IPS-NIHi7 (cell line): Measurements from ENCODE around the gene KCTD21.

ENCODE experiments used
- DNase-seq: peaks from one replicate; pipeline ENCODE4 v3.0.0; 2012; ENCODE audit warnings: mixed read lengths; ENCODE audit errors: extremely low spot score

KCTD21 gene

DNA sequence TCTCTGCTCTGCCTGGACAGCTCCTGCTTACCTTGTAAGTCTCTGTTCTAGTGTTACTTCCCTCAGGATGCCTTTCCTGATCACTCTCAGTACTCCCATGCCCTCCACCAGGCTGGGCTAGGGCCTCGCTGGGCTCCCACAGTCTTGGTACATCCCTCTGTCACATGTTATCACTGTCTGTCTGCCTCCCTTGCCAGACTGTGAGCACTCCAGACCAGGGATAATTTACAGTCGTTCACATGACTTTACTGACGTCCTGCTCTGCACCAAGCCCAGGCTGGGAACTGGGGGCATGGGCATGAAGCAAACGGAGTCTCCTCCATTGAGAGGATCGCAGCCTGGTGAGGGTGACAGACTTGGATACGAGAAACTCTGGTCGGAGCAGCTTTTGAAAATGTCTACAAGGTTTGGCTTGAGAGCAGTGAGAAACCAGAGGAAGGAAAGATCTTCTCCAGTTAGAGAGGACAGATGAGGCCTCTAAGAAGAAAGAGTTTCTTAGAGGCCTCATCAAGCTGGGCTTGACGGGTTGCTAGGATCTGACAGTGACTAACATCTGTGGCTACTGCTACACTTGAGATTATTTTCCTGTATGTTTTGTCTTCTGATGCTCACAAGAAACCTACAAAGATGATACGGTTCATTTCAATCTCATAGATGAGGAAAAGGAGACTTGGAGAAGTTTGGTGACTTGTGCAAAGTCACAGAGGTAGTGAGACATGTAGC is 12.8 kb upstream of the KCTD21 start:
- no peak for DNase-seq

DNA sequence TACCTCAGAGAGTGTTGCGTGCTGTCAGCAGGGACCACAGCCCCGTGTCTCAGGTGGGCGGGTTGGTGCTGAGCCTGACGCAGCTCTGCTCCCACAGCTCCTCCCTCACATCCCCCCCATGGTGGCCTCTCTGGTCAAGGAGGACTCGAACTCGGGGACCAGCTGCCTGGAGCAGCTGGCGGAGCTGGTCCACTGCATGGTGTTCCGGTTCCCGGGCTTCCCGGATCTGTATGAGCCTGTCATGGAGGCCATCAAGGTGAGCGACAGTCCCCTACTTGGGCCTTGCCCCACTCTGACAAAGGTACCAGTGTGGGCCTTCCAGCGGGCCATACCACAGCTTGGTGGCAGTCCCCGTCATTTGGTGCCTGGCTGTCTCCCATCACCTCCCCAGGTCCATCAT is 12.1 kb upstream of the KCTD21 start:
- DNase-seq, result no peak

DNA sequence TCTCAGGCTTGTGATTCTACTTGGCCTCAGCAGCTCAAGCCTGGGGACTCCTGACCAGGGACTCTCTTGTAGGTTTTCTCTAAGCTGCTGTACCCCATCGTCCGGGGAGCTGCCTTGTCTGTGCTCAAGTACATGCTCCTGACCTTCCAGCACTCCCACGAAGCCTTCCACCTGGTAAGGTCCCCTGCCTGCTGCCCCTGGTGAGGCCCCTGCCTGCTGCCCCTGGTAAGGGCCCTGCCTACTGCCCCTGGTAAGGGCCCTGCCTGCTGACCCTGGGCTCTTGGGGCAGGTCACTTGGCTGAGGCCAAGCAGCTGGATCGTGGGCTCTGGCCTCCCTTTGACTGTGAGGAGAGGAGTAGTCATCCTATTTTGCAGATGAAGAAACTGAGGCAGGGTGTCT is 11.6 kb upstream of the KCTD21 start:
- DNase-seq, result no peak

DNA sequence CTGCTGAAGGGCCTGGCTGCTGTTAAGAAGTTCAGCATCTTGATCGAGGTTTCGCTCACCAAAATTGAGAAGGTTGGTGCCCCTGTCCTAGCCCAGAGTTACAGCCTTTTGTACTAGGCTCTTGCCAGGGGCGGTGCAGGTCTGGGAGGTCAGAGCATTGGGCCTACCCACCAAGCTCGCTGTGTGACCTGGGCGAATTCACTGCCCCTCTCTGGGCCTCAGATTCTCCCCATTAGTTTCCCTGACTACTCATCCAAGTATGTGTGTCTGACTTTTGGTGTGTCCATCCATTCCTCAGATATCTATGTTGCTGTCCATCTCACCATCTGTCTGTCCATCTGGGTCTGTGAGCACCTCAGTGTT is 11.2 kb upstream of the KCTD21 start:
- DNase-seq, result no peak

DNA sequence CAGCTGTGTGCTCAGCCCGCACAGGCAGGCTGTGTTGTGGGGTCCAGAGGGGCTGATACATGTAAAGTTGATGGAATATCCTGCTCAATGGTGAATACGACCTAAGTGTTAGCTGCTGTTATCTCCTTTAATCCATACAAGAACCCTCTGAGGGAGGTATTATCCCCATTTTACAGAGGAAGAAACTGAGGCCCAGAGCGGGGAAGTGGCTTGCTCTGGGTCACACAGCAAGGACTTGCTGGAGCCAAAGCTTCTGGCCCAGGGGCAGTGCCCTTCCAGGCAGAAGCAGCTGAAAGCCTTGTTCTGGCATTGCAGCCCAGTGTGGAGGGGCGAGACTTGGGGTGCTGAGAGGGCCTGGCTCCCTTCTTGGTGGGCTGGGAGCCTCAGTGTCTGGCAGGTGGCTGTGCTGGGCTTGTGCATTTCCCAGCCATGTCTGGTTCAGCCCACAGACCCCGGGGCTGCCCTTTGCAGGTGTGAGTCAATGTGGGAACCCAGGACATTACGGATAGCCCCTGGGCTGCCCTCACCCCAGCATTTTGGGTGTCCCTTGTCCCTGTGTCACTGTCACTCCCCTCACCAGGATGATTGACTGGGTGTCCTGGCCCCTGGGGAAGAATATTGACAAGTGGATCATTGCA is 10.7 kb upstream of the KCTD21 start:
- DNase-seq, result no peak

DNA sequence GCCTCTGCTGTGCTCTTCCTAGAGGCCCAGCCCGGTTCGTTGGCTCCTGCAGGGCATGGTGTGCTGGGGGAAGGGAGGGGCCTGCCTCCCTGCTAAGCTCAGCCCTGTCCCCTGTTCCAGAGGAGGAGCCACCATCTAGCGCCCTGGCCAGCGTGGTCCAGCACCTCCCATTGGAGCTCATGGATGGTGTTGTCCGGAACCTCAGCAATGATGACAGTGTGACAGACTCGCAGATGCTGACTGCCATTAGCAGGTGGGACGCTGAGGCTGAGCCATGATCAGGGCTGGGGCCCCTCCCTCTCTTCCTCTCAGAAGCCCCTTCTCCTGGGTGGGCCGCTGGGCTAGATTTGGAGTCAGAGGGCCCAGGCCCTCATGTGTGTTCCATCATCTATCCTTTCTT is 9.4 kb upstream of the KCTD21 start:
- DNase-seq, result no peak

DNA sequence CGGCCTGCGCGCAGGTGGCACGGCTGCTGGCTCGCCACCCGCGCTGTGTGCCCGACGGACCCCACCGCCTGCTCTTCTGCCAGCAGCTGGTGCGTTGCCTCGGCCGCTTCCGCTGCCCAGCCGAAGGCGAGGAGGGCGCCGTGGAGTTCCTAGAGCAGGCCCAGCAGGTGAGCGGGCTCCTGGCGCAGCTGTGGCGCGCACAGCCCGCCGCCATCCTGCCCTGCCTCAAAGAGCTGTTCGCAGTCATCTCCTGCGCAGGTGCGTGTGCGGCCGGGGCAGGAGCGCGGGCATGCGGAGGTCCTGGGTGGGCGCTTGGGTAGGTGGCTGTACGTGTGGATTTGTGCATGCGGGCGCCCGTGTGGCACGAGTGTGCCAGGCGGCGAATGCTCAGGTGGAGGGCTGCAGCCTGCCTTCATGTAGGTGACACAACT is 8.2 kb upstream of the KCTD21 start:
- no peak for DNase-seq

DNA sequence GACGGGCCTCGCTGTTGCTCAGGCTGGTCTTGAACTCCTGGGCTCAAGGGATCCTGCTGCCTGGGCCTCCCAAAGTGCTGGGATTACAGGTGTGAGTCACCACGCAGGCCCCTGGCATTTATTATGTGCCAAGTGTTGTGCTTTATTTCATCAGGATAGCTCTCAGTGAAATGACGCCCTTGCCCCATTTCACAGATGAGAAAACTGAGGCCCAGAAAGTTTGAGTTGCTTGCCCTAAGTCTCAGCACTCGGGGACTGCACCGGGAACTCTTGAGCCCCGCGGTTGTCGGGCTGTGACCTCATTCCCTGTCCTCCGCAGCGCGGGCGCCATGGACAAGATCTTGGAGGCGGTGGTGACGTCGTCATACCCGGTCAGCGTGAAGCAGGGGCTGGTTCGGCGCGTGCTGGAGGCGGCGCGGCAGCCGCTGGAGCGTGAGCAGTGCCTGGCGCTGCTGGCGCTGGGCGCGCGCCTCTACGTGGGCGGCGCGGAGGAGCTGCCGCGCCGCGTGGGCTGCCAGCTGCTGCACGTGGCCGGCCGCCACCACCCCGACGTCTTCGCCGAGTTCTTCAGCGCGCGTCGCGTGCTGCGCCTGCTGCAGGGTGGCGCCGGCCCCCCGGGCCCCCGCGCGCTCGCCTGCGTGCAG is 7.6 kb upstream of the KCTD21 start:
- no peak for DNase-seq

DNA sequence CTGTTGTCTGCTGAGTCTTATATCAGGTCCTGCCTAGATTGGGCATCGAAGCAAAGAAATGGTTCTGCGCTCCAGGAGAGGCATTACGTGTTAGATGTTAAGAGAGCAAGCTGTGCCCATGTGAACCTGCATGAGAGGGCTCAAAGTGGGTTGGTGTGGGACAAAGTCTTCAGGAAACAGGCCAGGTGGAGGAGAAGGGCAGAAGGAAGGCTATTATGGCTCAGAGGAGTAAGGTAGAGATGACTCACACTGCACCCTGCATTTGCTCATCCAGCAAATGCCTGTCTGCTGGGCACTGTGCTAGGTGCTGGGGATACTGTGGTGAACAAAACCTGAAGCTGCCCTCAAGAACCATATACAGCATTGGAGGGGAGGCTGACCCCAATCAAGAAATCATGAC is 6.1 kb upstream of the KCTD21 start:
- no peak for DNase-seq

DNA sequence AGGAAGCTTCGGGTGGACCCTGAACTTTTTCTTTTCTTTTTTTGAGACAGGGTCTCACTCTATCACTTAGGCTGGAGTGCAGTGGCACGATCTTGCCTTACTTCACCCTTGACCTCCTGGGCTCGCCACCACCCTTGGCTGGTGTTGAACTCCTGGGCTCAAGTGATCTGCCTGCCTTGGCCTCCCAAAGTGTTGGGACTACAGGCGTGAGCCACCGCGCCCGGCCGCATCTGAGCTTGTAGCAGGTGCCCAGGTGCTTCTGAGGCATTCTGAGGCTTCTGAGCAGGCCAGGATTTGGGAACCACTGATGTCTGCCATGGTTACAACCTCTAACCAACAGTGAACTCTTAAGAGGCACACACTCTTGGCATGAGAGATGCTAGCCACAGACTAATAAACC is 5.4 kb upstream of the KCTD21 start:
- DNase-seq, result no peak

DNA sequence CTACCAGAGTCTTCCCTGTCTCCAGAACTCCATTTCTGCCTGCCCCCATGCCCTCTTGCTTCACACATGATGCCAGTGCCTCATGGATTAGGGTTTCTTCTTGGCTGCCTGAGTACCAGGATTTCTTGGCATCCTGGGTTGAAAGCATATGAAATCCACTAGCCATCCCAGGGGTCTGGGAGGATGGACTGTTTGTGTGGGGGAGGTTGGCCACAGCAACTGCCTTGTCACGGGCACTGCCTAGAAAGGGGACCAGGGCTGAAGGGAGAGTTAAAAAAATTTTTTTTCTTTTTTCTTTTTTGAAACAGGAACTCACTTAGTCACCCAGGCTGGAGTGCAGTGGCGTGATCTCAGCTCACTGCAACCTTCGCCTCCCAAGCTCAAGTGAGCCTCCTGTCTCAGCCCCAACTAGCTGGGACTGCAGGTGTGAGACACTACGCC is 4.5 kb upstream of the KCTD21 start:
- DNase-seq, result no peak

DNA sequence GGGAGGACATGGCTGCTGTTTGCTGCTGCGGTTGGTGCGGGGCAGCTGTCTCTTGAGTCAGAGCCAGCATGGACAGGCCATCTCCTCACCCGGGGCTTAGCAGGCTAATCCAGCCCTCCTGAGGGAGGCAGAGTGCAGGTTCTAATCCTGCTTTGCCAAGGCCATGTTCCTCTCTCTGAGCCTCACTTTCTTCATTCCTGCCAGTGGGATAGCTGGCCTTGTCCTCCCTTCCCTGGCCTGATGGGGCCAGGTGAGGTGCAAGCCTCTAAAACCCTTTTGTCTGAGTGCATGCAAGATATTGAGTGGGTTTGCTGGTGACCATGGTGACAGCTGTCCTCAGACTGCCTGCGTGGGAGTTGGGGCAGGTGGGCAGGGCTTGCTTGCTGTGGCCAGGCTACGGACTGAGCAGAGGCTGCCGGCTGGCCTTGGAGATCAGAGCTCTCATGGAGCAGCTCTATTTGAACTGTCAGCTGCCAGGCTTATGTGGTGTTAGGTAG is 3.8 kb upstream of the KCTD21 start:
- no peak for DNase-seq

DNA sequence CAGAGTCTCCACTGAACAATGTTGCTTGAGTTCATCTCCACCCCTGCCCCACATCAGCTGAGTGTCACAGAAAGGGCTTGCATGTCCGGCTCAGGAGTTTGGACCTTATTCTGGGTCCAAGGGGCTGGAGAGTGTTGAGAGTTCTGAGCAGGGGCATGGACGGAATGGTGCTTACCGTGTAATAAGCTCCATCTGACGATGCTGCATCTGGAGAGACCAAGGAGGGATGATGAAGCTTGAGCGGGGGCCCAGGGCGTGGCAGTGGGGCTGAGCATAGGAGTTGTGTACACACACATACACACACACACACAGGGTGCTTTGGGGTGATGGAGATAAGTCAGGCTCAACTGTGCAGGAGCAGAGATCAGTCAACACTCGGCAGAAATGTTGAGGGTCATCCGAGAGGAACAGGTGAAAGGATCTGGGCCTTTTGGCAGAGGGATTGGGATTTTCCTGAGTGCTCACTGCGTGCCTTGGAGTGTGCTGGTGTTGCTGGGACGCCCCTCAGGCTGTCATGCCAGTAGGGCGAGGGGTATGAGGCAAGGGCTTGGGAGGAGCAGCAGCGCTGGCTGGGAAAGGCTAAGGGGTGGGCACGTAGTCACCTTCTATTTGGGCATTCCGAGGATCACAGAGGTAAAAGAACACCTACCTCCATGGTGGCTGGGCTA is 2.6 kb upstream of the KCTD21 start:
- DNase-seq, result no peak

DNA sequence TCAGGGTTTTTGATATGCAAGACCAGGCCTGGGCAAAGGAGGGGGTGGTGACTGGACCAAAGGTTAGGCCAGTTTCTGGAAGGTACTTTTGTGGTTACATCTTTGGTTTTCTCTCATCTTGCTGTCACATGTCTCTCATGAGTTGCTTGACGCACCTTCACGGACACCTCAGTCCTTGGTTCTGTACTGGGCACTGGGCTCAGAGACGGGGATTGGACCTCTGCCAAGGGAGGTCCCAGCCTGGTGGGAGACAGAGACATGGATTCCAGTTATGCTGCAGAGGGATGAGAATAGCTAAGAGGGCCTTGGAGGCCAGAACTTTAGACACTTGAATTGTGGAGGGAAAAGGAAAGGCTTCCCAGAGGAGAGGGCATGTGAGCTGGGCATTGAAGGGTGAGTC is 1.9 kb upstream of the KCTD21 start:
- DNase-seq, result no peak

DNA sequence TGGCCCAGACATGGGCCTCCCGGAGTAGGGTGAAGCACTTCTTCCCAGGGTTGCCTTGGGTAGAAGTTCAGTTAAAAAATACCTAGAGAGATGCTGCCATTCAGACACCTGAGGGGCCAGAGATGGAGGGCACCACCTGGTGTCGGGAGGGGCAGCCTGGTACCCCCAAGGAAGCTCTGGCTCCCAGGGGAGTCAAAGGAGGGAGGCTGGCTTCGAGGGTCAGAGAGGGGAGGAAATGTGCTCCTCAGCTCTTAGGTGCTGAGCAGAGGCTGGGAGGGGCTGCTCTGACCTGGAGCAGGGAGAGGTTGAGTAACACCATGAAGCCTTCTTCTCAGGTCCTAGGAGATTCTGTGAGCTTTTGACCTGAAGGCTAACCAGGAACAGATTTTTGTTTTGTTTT is 1.4 kb upstream of the KCTD21 start:
- DNase-seq, result no peak

DNA sequence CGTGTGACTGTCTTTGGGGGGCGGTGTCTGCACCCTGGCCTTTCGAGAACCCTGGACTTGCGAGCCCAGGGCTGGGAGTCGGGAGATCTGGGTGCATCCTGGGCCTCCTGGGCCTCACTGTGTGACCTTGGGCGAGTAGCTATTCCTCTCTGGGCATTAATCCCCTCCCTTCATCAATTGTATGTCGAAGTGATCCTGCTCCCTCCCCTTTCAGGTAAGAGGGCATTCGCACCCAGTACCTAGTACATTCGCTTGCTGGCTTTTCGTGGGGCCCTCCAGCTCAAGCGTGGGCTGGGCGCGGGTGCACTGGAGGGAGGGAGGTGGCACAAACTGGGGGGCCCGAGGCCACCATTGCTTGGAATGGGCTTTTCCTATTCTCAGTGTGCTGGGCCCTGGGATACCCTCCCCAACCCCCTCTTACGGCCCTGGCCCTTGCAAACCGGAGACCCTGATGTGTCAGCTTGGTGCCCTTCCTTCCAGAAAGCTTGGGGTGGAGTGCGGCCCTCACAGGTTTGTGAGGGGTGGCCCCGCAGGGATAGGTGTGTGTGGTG is 823 bp upstream of the KCTD21 start:
- DNase-seq, result no peak

DNA sequence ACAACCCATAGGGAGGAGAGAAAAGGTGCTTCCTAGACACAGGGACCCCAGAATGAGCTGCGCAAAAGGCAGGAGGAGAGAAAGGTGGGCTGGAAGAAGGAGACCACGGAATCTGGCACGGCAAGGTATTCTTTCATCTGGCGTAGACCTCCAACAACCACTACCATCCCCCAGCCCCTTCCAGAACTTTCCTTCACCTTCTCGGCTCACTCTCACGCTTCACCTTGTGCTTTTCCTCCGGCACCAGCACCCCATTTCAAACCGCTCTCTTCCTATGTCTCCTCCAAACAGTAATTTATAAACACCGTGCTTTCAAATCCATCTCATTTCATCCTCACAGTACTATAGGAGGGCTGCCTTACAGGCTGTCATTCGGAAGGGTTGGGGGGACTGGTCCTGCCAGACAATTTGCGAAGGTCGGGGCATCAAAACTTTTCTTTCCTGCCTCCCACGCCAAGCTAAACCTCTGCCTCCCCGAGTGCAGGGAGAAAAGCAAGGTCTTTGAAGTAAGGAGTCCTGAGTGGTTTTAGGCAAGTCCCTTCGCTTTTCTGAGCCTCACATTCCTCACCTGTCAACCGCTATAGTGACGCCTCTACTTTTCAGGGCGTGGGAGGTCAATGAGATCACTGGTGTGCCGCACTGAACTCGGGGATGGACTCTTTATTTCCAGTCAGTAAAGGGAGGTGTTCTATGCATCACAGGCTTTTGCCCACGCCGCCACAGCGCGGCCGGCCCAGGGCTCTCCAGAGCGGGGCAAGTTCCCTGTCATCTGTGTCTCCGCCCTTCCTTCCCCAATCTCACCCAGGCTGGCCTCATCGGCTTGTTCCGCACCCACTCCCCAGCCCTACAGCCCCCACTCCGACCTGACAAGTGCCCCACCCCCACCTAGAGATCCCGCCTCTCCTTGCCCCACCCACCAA is 800 bp downstream of the KCTD21 start:
- DNase-seq, result no peak

DNA sequence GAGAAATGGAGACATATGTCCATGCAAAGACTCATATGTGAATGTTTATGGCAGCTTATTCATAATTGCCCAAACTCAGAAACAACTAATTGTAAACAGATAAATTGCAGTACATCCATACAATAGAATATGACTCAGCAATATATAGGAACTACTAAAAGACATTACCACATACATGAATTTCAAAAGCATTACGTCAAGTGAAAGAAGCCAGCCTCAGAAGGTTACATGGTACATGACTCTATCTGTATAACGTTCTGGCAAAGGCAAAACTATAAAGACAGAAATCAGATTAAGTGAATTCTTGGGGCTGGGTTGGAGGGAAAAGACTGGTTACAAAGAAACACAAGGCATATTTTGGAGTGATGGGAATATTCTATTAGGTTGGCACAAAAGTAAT is 7.2 kb downstream of the KCTD21 start:
- DNase-seq, result no peak

DNA sequence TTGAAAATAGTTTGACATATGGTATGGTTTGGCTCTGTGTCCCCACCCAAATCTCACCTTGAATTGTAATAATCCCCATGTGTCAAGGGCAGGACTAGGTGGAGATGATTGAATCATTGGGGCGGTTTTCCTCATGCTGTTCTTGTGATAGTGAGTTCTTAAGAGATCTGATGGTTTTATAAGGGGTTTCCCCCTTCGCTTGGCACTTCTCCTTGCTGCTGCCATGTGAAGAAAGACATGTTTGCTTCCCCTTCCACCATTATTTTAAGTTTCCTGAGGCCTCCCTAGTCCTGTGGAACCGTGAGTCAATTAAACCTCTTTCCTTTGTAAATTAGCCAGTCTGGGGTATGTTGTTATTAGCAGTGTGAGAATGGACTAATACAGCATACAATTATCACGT is 7.7 kb downstream of the KCTD21 start:
- DNase-seq, result no peak

DNA sequence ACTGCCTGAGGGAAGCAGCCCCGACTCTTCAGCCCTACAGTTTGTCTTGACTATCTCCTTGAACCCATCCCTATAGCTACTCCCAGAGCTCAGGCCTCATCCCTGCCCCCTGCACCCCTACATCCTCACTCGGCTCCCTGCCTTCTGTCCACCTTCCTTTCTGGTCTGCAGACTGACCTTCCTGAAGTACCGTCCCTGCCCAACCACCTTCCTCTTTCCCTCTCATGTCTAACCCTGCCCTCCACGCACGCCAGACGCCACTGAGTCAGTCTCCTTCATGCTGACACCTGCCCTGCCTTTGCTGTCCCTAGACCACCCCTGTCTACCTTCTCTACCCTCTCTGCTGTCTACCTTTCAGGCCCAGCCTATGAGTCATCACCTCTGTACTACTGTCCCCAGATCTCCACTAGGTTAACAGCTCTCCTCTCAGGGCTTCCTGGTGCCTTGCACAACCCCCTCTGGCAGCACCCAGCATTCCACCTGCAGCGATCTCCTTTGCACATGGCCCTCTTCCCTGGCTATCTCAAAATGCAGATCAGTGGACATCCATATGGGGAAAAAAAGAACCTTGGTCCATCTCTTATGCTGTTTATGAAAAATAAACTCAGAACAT is 8.9 kb downstream of the KCTD21 start:
- DNase-seq, result no peak

DNA sequence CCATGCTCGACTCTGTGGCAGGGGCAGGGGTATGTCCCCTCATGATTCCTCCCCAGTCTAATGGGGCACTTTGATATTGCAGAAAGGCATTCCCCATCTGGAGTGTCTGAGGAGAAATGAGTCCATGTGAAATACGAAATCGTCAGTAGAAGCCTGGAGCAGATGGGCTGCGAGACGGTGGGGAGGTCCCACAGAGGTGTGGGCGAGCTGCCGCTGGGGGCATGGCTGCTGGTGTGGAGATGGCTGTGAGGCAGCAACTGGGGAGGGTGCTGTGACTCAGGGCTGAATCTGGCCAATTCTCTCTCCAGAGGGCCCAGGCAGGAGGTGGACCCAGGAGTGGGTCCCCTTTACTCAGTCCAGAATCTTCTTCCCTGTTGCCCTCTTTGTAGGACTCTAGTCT is 11.2 kb downstream of the KCTD21 start:
- DNase-seq, result no peak
